ENCODE results near the gene LMF1. TPM values are rescaled to one million over a fixed set of nuclear protein-coding genes. Genes with fewer than 3 reads are reported as not detected.

The LMF1 gene
- total and polyA plus RNA-seq, 2 donors from 2014 or later, result 15.4 to 28.6 TPM

DNA sequence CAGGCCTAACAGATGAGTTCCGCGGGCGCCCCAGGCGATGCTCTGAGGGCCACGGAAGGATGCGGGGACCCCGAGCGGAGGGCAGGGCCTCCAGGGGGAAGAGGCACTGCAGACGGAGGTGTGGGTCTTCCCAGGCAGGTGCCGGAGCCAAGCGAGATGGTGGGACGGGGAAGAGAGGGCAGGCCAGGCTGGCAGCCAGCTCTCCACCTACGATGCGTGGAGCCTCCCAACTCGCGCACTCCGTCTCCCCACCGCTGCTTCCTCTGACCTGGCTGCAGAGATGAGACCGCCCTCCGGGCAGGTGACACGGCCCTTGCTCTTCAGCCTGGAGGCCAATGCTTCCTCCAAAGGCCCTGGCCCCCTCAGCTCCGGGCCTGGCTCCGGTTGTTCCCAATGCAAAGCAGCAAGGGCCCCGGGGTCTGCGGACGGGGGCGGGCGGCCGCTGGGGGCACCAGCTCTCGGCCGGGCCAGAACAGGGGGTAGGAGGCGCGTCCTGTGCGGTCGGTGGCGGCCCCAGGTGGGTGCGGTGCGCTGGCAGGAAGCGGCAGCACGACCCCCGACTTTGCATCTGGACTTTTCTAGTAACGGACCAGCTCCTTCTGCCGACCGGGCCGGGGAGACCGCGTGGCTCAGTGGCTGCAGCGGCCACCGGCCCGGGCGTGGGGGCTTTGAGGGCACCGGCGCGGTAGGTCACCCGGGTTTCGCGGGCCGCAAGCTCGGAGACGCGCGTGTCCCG is 9.2 kb upstream of the LMF1 start:
- DNase-seq (no peak), FAIRE-seq (no peak)
- Histone ChIP-seq H3K27ac (ENCODE audit: low read depth in 2 of 2, low read length in 2 of 2) (no peak overlapping the region), H3K4me3 (ENCODE audit: low read length in 3 of 3) (no peak overlapping the region), H3K9ac (ENCODE audit: low read length in 3 of 3) (no peak overlapping the region), H3K27me3 (ENCODE audit: control insufficient read depth, insufficient read depth, low read length) (peaks cover 5% of the 10 kb centered on the region), H3K36me3 (ENCODE audit: control insufficient read depth in 2 of 3, insufficient read depth in 3 of 3, low read length in 3 of 3) (no peaks in the 10 kb centered on the region), H3K9me3 (ENCODE audit: control insufficient read depth in 2 of 3, insufficient read depth in 1 of 3, low read length in 3 of 3) (no peaks in the 10 kb centered on the region), H3K4me1 (ENCODE audit: control insufficient read depth in 2 of 3, insufficient read depth in 2 of 3, low read depth in 1 of 3, low read length in 3 of 3) (peaks cover 0 to 3% (median 0%) of the 10 kb centered on the region in 3 donors)
- intact Hi-C loops (cut with DNase I), result no loop called here
- TF ChIP-seq, protein P1, sequence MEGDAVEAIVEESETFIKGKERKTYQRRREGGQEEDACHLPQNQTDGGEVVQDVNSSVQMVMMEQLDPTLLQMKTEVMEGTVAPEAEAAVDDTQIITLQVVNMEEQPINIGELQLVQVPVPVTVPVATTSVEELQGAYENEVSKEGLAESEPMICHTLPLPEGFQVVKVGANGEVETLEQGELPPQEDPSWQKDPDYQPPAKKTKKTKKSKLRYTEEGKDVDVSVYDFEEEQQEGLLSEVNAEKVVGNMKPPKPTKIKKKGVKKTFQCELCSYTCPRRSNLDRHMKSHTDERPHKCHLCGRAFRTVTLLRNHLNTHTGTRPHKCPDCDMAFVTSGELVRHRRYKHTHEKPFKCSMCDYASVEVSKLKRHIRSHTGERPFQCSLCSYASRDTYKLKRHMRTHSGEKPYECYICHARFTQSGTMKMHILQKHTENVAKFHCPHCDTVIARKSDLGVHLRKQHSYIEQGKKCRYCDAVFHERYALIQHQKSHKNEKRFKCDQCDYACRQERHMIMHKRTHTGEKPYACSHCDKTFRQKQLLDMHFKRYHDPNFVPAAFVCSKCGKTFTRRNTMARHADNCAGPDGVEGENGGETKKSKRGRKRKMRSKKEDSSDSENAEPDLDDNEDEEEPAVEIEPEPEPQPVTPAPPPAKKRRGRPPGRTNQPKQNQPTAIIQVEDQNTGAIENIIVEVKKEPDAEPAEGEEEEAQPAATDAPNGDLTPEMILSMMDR (IDR thresholded peaks at IDR 0.05; ENCODE audit: borderline replicate concordance, extremely low read depth, insufficient read depth), result no peak

DNA sequence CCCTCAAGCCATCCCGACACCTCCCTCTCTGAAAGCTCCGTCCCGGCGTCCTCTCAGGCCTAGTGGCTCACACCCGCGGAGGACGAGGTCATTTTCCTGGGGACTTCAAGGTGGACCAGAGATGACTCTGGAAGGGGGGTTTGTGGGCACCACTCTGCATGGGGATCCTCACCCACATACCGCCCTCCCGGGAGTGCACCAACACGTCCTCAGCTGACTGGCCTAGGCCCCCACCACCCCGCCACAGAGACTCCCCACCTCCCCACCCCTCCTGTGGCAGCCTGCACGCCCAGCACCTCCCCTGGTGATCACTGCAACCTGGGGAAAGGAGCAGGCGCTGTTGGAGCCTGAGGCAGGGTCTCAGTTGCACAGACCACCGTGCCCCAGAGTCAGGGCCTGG is 8.4 kb upstream of the LMF1 start:
- Histone ChIP-seq H3K4me1 (ENCODE audit: control insufficient read depth in 2 of 3, insufficient read depth in 2 of 3, low read depth in 1 of 3, low read length in 3 of 3) (peaks cover 0 to 3% (median 0%) of the 10 kb centered on the region in 3 donors), H3K27me3 (ENCODE audit: control insufficient read depth, insufficient read depth, low read length) (peaks cover 5% of the 10 kb centered on the region), H3K9ac (ENCODE audit: low read length in 3 of 3) (no peak overlapping the region), H3K9me3 (ENCODE audit: control insufficient read depth in 2 of 3, insufficient read depth in 1 of 3, low read length in 3 of 3) (no peaks in the 10 kb centered on the region), H3K36me3 (ENCODE audit: control insufficient read depth in 2 of 3, insufficient read depth in 3 of 3, low read length in 3 of 3) (no peaks in the 10 kb centered on the region), H3K27ac (ENCODE audit: low read depth in 2 of 2, low read length in 2 of 2) (no peak overlapping the region), H3K4me3 (ENCODE audit: low read length in 3 of 3) (no peak overlapping the region)
- TF ChIP-seq, protein P1 (IDR thresholded peaks at IDR 0.05; ENCODE audit: borderline replicate concordance, extremely low read depth, insufficient read depth), result no peak
- FAIRE-seq (no peak), DNase-seq (peak in 1 of 5 donors; percentile 51)
- intact Hi-C loops (cut with DNase I), result no loop called here

DNA sequence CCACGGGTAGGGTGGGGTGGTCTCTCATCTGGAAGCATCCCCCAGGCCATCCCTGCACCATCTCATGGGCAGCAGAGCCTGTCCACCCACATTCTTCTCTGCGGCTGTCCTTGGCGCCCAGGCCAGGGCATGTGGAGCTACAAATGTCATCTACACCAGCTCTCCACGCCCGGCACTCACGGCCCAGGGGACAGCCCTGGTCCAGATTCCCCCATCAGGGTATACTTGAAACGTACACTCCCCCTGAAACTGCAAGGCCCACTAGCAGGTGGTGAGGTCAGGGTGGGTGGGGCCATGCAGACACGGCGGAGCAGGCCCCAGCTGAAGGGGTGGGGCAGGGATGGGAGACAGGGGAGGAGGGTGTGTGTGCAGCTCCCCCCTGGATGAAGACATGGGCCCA is 7.6 kb upstream of the LMF1 start:
- peaks cover 0 to 3% (median 0%) of the 10 kb centered on the region in 3 donors for H3K4me1 ChIP-seq (ENCODE audit: control insufficient read depth in 2 of 3, insufficient read depth in 2 of 3, low read depth in 1 of 3, low read length in 3 of 3)
- no peak overlapping the region for H3K27ac ChIP-seq (ENCODE audit: low read depth in 2 of 2, low read length in 2 of 2)
- peak in 1 of 5 donors; percentile 60 for DNase-seq
- peaks cover 5% of the 10 kb centered on the region for H3K27me3 ChIP-seq (ENCODE audit: control insufficient read depth, insufficient read depth, low read length)
- FAIRE-seq, result no peak
- intact Hi-C loops (cut with DNase I), result no loop called here
- TF ChIP-seq, protein P1 (IDR thresholded peaks at IDR 0.05; ENCODE audit: borderline replicate concordance, extremely low read depth, insufficient read depth), result no peak
- H3K9ac ChIP-seq (ENCODE audit: low read length in 3 of 3), result no peak overlapping the region
- H3K9me3 ChIP-seq (ENCODE audit: control insufficient read depth in 2 of 3, insufficient read depth in 1 of 3, low read length in 3 of 3), result no peaks in the 10 kb centered on the region
- no peaks in the 10 kb centered on the region for H3K36me3 ChIP-seq (ENCODE audit: control insufficient read depth in 2 of 3, insufficient read depth in 3 of 3, low read length in 3 of 3)
- no peak overlapping the region for H3K4me3 ChIP-seq (ENCODE audit: low read length in 3 of 3)

Measured in kidney (tissue), 14 donors.